Uterus (tissue), 4 donors: ENCODE results near the gene ASMTL. TPM values are rescaled to one million over a fixed set of nuclear protein-coding genes. Genes with fewer than 3 reads are reported as not detected.

Experiments used
- DNase-seq, 2 donors: peaks; one replicate each; pipeline ENCODE4 v3.0.0-alpha.2; 2019 to 2020
- H3K27ac ChIP-seq, 2 donors: fragments of 200-600 bp; sonication (generic); 1 replicate in 1 of 2; 2 replicates in 1 of 2; pipeline ENCODE4 v1.5.1; 2016 to 2018
- H3K27me3 ChIP-seq, 2 donors: fragments of 200-600 bp; sonication (generic); one replicate each; pipeline ENCODE4 v1.5.1; 2018 to 2019; ENCODE audit warnings: control low read depth in 1 of 2
- H3K36me3 ChIP-seq, 2 donors: fragments of 200-600 bp; sonication (generic); one replicate each; pipeline ENCODE4 v1.5.1; 2019; ENCODE audit warnings: control low read depth in 1 of 2
- H3K4me1 ChIP-seq, 2 donors: fragments of 200-600 bp; sonication (generic); one replicate each; pipeline ENCODE4 v1.5.1; 2018 to 2019; ENCODE audit warnings: control low read depth in 1 of 2
- H3K4me3 ChIP-seq, 2 donors: fragments of 200-600 bp; sonication (generic); 1 replicate in 1 of 2; 2 replicates in 1 of 2; pipeline ENCODE4 v1.5.1; 2018 to 2019; ENCODE audit warnings: mild to moderate bottlenecking in 1 of 2
- H3K9me3 ChIP-seq, 2 donors: fragments of 200-600 bp; sonication (generic); one replicate each; pipeline ENCODE4 v1.5.1; 2019; ENCODE audit warnings: control low read depth in 1 of 2
- POLR2A ChIP-seq, 2 donors: fragments of 450-650 bp; IDR thresholded peaks; one replicate each; pipeline ENCODE4 v1.6.1; 2016; ENCODE audit warnings: antibody characterized with exemption in 2 of 2, mild to moderate bottlenecking in 1 of 2, moderate library complexity in 1 of 2
- intact Hi-C: fragments of 100-400 bp; cut with DNase I; formaldehyde crosslinking; loops from one replicate; pipeline ENCODE4 v1.15.1; 2023; ENCODE audit warnings: low total_unique reads
- total RNA-seq, 4 donors: library from RNA; depleted of rRNA in 3 of 4; stranded (reverse); fragments of >200 nt in 3 of 4; gene quantifications; one replicate each; pipeline versions ENCODE4 v1.1.0 to v1.2.4, GENCODE V29; 2014 to 2023
- TF ChIP-seq, protein P1 (sequence below), 4 experiments: fragments of 200-600 bp in 2 of 4; fragments of 450-650 bp in 2 of 4; sonication (generic) in 2 of 4; IDR thresholded peaks; one replicate each; pipeline ENCODE4 v1.5.1; 2016 to 2019; ENCODE audit warnings: antibody characterized with exemption in 4 of 4, mild to moderate bottlenecking in 2 of 4, moderate library complexity in 1 of 4
- donor health status: DM: yes; HTN: yes; CAD: no.

ASMTL gene
- total RNA-seq, 4 donors from 2014 or later, result 6.4 to 43.5 (median 11.1) TPM

DNA sequence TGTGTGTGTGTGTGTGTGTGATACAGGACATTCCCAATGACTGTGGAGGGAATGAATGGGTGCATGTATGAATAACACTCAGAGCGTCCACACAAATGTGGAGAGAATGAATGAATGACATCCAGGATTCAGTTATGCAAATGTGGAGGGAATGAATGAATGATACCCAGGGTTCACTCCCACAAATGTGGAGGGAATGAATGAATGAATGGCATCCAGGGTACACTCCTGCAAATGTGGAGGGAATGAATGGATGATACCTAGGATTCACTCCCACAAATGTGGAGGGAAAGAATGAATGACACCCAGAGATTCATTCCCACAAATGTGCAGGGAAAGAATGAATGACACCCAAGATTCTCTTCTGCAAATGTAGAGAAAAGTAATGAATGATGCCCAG, 36.0 kb upstream of the ASMTL start:
- TF ChIP-seq, protein P1, sequence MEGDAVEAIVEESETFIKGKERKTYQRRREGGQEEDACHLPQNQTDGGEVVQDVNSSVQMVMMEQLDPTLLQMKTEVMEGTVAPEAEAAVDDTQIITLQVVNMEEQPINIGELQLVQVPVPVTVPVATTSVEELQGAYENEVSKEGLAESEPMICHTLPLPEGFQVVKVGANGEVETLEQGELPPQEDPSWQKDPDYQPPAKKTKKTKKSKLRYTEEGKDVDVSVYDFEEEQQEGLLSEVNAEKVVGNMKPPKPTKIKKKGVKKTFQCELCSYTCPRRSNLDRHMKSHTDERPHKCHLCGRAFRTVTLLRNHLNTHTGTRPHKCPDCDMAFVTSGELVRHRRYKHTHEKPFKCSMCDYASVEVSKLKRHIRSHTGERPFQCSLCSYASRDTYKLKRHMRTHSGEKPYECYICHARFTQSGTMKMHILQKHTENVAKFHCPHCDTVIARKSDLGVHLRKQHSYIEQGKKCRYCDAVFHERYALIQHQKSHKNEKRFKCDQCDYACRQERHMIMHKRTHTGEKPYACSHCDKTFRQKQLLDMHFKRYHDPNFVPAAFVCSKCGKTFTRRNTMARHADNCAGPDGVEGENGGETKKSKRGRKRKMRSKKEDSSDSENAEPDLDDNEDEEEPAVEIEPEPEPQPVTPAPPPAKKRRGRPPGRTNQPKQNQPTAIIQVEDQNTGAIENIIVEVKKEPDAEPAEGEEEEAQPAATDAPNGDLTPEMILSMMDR (IDR thresholded peaks at IDR 0.05), result no peak
- no peak for TF ChIP-seq POLR2A (IDR thresholded peaks at IDR 0.05)
- Histone ChIP-seq H3K9me3 (no peaks in the 10 kb centered on the region), H3K27me3 (no peaks in the 10 kb centered on the region), H3K27ac (no peak overlapping the region), H3K4me3 (no peak overlapping the region), H3K36me3 (no peaks in the 10 kb centered on the region), H3K4me1 (no peaks in the 10 kb centered on the region)
- DNase-seq, result no peak
- intact Hi-C loops, result no loop called here

DNA sequence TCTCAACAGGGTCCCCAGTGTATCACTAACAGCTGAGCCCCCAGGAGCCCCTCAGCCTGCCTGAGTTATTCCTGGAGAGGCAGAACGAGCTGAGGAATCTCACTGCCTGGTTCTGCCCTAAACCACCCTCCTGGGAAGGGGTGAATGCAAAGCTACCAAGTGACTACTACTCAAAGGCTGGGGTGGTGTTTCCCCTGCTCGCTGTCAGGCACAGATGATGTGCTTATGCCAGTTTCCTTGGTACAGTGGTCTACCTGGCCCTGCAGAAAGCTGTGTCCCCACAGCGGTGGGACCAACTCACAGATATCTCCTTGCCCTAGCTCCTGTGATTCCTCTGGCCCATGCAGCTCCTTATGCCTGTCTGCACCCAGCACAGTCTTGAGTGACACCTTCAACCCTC, 35.4 kb upstream of the ASMTL start:
- Histone ChIP-seq H3K4me1 (no peaks in the 10 kb centered on the region), H3K36me3 (no peaks in the 10 kb centered on the region), H3K27me3 (no peaks in the 10 kb centered on the region), H3K27ac (no peak overlapping the region), H3K9me3 (no peaks in the 10 kb centered on the region), H3K4me3 (no peak overlapping the region)
- intact Hi-C loops, result no loop called here
- TF ChIP-seq, protein P1 (IDR thresholded peaks at IDR 0.05), result no peak
- TF ChIP-seq POLR2A (IDR thresholded peaks at IDR 0.05), result no peak
- no peak for DNase-seq

DNA sequence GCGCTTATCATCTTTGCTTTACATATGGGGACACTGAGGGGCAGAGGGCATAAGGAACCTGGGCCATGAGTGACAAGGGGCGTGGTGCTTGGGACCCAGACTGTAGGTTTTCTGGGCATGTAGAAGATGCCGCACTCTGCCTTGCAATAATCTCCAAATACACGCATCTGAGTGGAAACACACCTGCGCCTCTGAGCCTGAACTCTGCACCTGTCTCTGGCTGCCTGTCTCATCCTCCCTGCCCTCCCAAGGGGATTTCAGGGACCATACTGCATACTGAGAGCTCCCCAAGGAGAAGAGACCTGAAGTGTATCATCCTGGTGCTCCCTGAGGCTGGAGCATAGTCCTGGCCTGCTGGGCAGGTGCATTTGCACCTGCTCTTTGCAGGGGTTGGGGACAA, 34.7 kb upstream of the ASMTL start:
- intact Hi-C loops, result no loop called here
- no peak overlapping the region for H3K27ac ChIP-seq

DNA sequence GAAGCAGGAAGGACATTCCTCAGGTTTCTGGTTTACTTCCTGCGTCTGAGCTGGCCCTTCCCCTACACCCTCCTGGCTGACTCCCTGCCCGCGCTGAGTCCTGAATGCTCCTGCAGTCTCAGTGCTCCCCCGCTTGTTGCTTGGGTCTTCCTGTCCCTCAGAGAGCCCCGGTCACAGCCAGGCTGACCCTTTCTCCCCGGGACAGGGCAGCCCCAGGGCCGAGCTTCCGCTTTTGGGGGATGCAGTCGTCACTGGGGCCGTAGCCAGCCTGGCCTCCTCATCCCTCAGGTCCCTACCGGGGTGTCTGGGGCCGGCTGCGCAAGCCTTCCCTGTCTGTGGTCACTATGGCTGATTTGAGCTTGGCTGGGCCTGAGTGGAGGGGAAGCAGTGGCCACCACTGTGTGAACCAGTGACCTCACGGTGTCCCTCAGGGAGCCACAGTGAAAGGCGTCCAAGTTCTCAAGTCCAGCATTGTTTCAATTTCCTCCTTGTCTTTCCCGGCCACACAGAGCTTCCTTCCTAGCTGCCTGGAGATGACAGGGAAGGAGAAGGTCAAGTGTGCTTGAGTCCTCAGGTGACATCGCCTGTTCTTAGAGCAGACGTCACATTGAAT, 34.1 kb upstream of the ASMTL start:
- peak in 1 of 2 donors; percentile 36 for DNase-seq
- no peaks in the 10 kb centered on the region for H3K27me3 ChIP-seq
- no peak for TF ChIP-seq POLR2A (IDR thresholded peaks at IDR 0.05)
- TF ChIP-seq, protein P1 (IDR thresholded peaks at IDR 0.05), result no peak
- H3K27ac ChIP-seq, result no peak overlapping the region
- no peaks in the 10 kb centered on the region for H3K9me3 ChIP-seq
- no peaks in the 10 kb centered on the region for H3K4me1 ChIP-seq
- H3K36me3 ChIP-seq, result no peaks in the 10 kb centered on the region
- intact Hi-C loops, result no loop called here
- H3K4me3 ChIP-seq, result no peak overlapping the region

More for the DNA sequence above, 34.7 kb upstream of the ASMTL start:
- Histone ChIP-seq H3K4me1 (no peaks in the 10 kb centered on the region), H3K27me3 (no peaks in the 10 kb centered on the region), H3K9me3 (no peaks in the 10 kb centered on the region), H3K36me3 (no peaks in the 10 kb centered on the region), H3K4me3 (no peak overlapping the region)
- DNase-seq, result no peak
- no peak for TF ChIP-seq POLR2A (IDR thresholded peaks at IDR 0.05)
- TF ChIP-seq, protein P1 (IDR thresholded peaks at IDR 0.05), result no peak

DNA sequence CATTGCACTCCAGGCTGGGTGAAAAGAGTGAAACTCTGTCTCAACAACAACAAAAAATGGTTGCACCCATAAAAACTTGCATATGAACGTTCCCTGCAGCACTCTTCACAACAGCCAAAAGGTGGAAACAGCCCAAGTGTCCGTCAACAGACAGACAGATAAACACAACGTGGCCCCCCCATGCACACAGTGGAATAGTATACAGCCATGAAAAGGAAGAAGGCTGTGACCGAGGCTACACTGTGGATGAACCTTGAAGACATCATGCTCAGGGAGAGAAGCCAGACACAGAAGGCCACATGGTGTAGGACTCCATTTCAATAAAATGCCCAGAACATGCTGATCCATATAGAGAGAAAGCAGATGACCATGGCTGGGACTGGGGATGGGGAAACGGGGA, 33.5 kb upstream of the ASMTL start:
- TF ChIP-seq, protein P1 (IDR thresholded peaks at IDR 0.05), result no peak
- TF ChIP-seq POLR2A (IDR thresholded peaks at IDR 0.05), result no peak
- Histone ChIP-seq H3K9me3 (no peaks in the 10 kb centered on the region), H3K4me1 (no peaks in the 10 kb centered on the region), H3K4me3 (no peak overlapping the region), H3K27me3 (no peaks in the 10 kb centered on the region), H3K36me3 (no peaks in the 10 kb centered on the region), H3K27ac (no peak overlapping the region)
- intact Hi-C loops, result no loop called here
- no peak for DNase-seq
